GM12878 (cell line): ENCODE data around the gene MUSTN1. TPM values are rescaled to one million over a fixed set of nuclear protein-coding genes. Genes with fewer than 3 reads are reported as not detected.

Source experiments
- ATAC-seq: fragments of 200-7000 bp; cut with Tn5 transposase; 3 replicates; pipeline ENCODE4 v1.9.1; 2020; ENCODE audit warnings: mild to moderate bottlenecking, moderate library complexity
- BruUV-seq: library from RNA; stranded (reverse); fragments of 400-500 nt; replicated peaks from 2 replicates; lab custom pipeline; 2021; lab: Mats Ljungman, UMichigan
- CTCF ChIA-PET: fragments of 300-600 bp; sonication (Branson Sonifier 250); formaldehyde crosslinking; extraction: SDS; loops from one replicate; lab custom pipeline; 2021; ENCODE audit warnings: inconsistent platforms; lab: Yijun Ruan, JAX
- POLR2A ChIA-PET: fragments of 350-600 bp; formaldehyde crosslinking; extraction: SDS; loops from one replicate; lab custom pipeline; 2021; ENCODE audit warnings: inconsistent platforms; lab: Charles Lee
- RAD21 ChIA-PET: fragments of 300-600 bp; sonication (Branson Sonifier 250); formaldehyde crosslinking; loops from one replicate; lab custom pipeline; 2023; ENCODE audit warnings: antibody characterized with exemption; ENCODE audit not compliant: unreplicated experiment; lab: Charles Lee
- SMC1A ChIA-PET: fragments of 300-600 bp; sonication (Branson Sonifier 250); formaldehyde crosslinking; loops from one replicate; lab custom pipeline; 2023; ENCODE audit not compliant: unreplicated experiment, uncharacterized antibody; lab: Charles Lee
- DNase-seq: peaks from one replicate; pipeline ENCODE4 v3.0.0-alpha.2; 2011; ENCODE audit warnings: low read depth, low spot score
- FAIRE-seq: peaks from 3 replicates; lab custom pipeline; 2011; peaks lifted over from hg19 to GRCh38; lab: Jason Lieb, UNC
- H2AFZ ChIP-seq: 2 replicates; pipeline ENCODE4 v1.6.0; 2011; ENCODE audit warnings: low read depth, low read length, control low read depth; ENCODE audit not compliant: control insufficient read depth
- H3K27ac ChIP-seq: 2 replicates; pipeline ENCODE4 v1.5.1; 2011; ENCODE audit warnings: control low read depth; ENCODE audit not compliant: control insufficient read depth, insufficient read depth
- H3K27me3 ChIP-seq, 2 experiments: replicated peaks in 1 of 2; 2 replicates each; pipeline versions ENCODE4 v1.6.0 to v1.6.1; 2011; ENCODE audit warnings: low read length in 1 of 2; ENCODE audit not compliant: control insufficient read depth in 2 of 2, insufficient read depth in 2 of 2
- H3K36me3 ChIP-seq, 2 experiments: 2 replicates each; pipeline ENCODE4 v1.5.1; 2011; ENCODE audit warnings: low read length in 1 of 2; ENCODE audit not compliant: control insufficient read depth in 2 of 2, insufficient read depth in 2 of 2
- H3K4me1 ChIP-seq: 2 replicates; pipeline ENCODE4 v1.6.1; 2011; ENCODE audit warnings: mild to moderate bottlenecking, low read length, moderate library complexity, mixed read lengths; ENCODE audit not compliant: control insufficient read depth, insufficient read depth
- H3K4me2 ChIP-seq: 2 replicates; pipeline ENCODE4 v1.6.0; 2011; ENCODE audit warnings: control low read depth; ENCODE audit not compliant: control insufficient read depth, insufficient read depth
- H3K4me3 ChIP-seq: fragments of 200-600 bp; sonication (generic); 2 replicates; pipeline ENCODE4 v1.5.1; 2016
- H3K79me2 ChIP-seq: 2 replicates; pipeline ENCODE4 v1.6.0; 2011; ENCODE audit warnings: low read length; ENCODE audit not compliant: control insufficient read depth, insufficient read depth
- H3K9ac ChIP-seq: 2 replicates; pipeline ENCODE4 v1.8.0; 2011; ENCODE audit warnings: low read length, control low read depth, mixed read lengths; ENCODE audit not compliant: control insufficient read depth, insufficient read depth
- H3K9me3 ChIP-seq: replicated peaks from 3 replicates; pipeline ENCODE4 v1.5.1; 2011; ENCODE audit warnings: mild to moderate bottlenecking, low read length; ENCODE audit not compliant: control insufficient read depth, insufficient read depth
- H4K20me1 ChIP-seq: 2 replicates; pipeline ENCODE4 v1.6.0; 2011; ENCODE audit not compliant: control insufficient read depth, insufficient read depth
- ATF7 ChIP-seq: fragments of 450-650 bp; IDR thresholded peaks from 2 replicates; pipeline ENCODE4 v1.6.1; 2016; ENCODE audit warnings: low read depth, mild to moderate bottlenecking
- BACH1 ChIP-seq: fragments of 450-650 bp; IDR thresholded peaks from 2 replicates; pipeline ENCODE4 v1.6.1; 2017; ENCODE audit warnings: mild to moderate bottlenecking, borderline replicate concordance
- BCL11A ChIP-seq: IDR thresholded peaks from 2 replicates; pipeline ENCODE4 v1.6.1; 2011; ENCODE audit warnings: low read depth, low read length
- DPF2 ChIP-seq: fragments of 450-650 bp; IDR thresholded peaks from 2 replicates; pipeline ENCODE4 v1.6.1; 2017; ENCODE audit warnings: mild to moderate bottlenecking
- HDAC2 ChIP-seq: fragments of 200-600 bp; sonication (generic); IDR thresholded peaks from 2 replicates; pipeline ENCODE4 v1.6.1; 2017
- IKZF2 ChIP-seq, 2 experiments: fragments of 450-650 bp; IDR thresholded peaks; 2 replicates each; pipeline ENCODE4 v1.6.1; 2017; ENCODE audit warnings: mild to moderate bottlenecking in 2 of 2, moderate library complexity in 2 of 2
- LARP7 ChIP-seq: fragments of 450-650 bp; IDR thresholded peaks from 2 replicates; pipeline ENCODE4 v1.6.1; 2017; ENCODE audit warnings: mild to moderate bottlenecking
- RAD21 ChIP-seq: IDR thresholded peaks from 2 replicates; pipeline ENCODE4 v1.6.1; 2011; ENCODE audit warnings: mild to moderate bottlenecking, low read depth, low read length, moderate library complexity; ENCODE audit not compliant: insufficient read depth
- TCF7 ChIP-seq: IDR thresholded peaks from 2 replicates; pipeline ENCODE4 v1.6.1; 2014; ENCODE audit warnings: antibody characterized with exemption, borderline replicate concordance
- ZNF217 ChIP-seq: fragments of 450-650 bp; IDR thresholded peaks from 2 replicates; pipeline ENCODE4 v1.6.1; 2017; ENCODE audit warnings: antibody characterized with exemption, mild to moderate bottlenecking
- WGBS: methylation state at CpG from one replicate; pipeline ENCODE4 v1.1.6; 2016; ENCODE audit warnings: low lambda C conversion rate; ENCODE audit not compliant: insufficient replicate concordance, insufficient coverage; ENCODE audit errors: missing lambda C conversion rate; 5-methylcytosine and 5-hydroxymethylcytosine counted together
- in situ Hi-C: fragments of 300-500 bp; cut with MboI; formaldehyde crosslinking; loops from 9 replicates; pipeline ENCODE4 v1.14.3; 2018; ENCODE audit warnings: mixed read lengths
- intact Hi-C: fragments of 100-400 bp; cut with micrococcal nuclease; formaldehyde crosslinking; loops from one replicate; pipeline ENCODE4 v1.14.2; 2022; ENCODE audit not compliant: unreplicated experiment
- polyA plus RNA-seq, 11 experiments: library from polyadenylated mRNA; depleted of rRNA in 4 of 11; unstranded in 6 of 11; stranded (reverse) in 5 of 11; fragments of >200 nt; fragmentation: Nextera tagmentation in 4 of 11; fragmentation: Illumina TruSeq in 1 of 11; extraction: Ambion mirVana in 4 of 11; extraction: Trizol in 1 of 11; gene quantifications; 1 replicate in 1 of 11; 2 replicates in 10 of 11; pipeline versions ENCODE4 v1.2.1 to v1.2.3, GENCODE V29; 2011 to 2016; ENCODE audit warnings: inconsistent platforms in 2 of 11, missing spikeins in 2 of 11, low read depth in 1 of 11
- total RNA-seq, 4 experiments: library from RNA; depleted of rRNA in 3 of 4; stranded (reverse); fragments of >200 nt in 3 of 4; fragmentation: Illumina TruSeq in 1 of 4; extraction: Trizol in 1 of 4; gene quantifications; 2 replicates each; pipeline versions ENCODE4 v1.2.1 to v1.2.3, GENCODE V29; 2013 to 2021
- TF ChIP-seq, protein P1 (sequence below): IDR thresholded peaks from 2 replicates; pipeline ENCODE4 v1.6.1; 2012; ENCODE audit warnings: mild to moderate bottlenecking, low read depth, low read length
- TF ChIP-seq, protein P2 (sequence below): fragments of 450-650 bp; IDR thresholded peaks from 2 replicates; pipeline ENCODE4 v1.6.1; 2017; ENCODE audit warnings: mild to moderate bottlenecking

The MUSTN1 gene
- total and polyA plus RNA-seq, 10 of the 15 experiments (the other 5 are each of a cell fraction or from before 2014, with no cell fraction given), result 0.35 to 4.5 (median 1.2) TPM; not detected in 2

DNA sequence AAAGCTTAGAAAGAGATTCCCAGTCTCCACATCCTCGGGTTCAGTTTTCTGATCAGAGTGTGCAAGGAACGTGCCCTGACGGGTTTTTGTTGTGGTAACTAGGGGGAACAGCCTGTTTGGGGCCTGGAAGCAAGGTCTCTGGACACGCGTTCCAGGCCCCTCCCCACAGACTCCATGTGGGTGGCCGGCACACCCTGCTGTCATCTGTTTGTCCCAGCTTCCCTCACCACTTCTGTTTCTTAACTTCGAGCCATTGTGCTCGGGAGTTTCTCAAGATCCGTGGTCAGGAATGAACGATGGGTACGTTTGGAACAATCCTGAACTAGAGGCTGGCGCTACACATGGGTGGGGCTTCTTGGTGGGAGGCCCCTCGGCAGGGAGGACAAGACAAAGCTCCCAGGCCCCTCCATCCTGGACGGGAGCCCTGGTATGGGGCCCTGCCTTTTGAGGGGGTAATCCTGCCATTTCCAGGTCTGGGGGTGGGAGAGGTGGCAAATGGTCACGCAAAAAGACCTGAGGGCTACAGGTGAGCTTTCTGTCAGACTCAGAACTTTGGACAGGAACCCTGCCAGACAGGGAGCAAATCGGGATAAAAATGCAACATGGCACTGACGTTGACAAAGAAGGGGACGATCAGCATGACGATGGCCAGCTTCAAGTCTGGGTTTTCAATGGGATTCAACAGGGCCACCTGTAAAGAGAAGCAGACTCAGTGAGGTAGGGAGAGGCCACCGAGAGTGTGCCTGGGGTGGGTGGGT lies 8.5 kb upstream of the MUSTN1 start:
- no peak overlapping the region for H3K9ac ChIP-seq
- POLR2A ChIA-PET, result interaction anchor here (0.7 kb wide), 1 partner anchor 49 kb away, joined by 5 read pairs; no protein-coding TSS in a partner anchor
- no peak overlapping the region for H3K27ac ChIP-seq
- TF ChIP-seq HDAC2, result no peak
- TF ChIP-seq, all 136 proteins: peak for 0
- CTCF ChIA-PET, result interaction anchor here (2.0 to 3.7 kb wide), 2 partner anchors 88 to 91 kb away, joined by 5 to 27 read pairs; no protein-coding TSS in a partner anchor
- WGBS, result 86% methylated on average over 20 of the region's 20 CpGs
- H3K9me3 ChIP-seq, result no peaks in the 10 kb centered on the region
- intact Hi-C loops, result no loop called here
- H3K27me3 ChIP-seq, result no peaks in the 10 kb centered on the region
- no peak for DNase-seq
- peaks cover 8% of the 10 kb centered on the region for H3K4me1 ChIP-seq
- in situ Hi-C loops, result loop anchor here (10.0 kb wide), 1 partner anchor 232 kb away; no protein-coding TSS in a partner anchor
- SMC1A ChIA-PET, result interaction anchor here (1.1 kb wide), 1 partner anchor 90 kb away, joined by 4 read pairs; no protein-coding TSS in a partner anchor
- H3K4me2 ChIP-seq, result no peak overlapping the region
- H4K20me1 ChIP-seq, result no peaks in the 10 kb centered on the region
- H3K79me2 ChIP-seq, result no peaks in the 10 kb centered on the region
- H2AFZ ChIP-seq, result no peak overlapping the region
- BruUV-seq, result no TSS peak
- no peak for FAIRE-seq
- H3K36me3 ChIP-seq, result peaks cover 6% of the 10 kb centered on the region in 2 experiments; a peak in 3 of 4 replicates
- RAD21 ChIA-PET, result no interaction called here
- ATAC-seq, result no peak
- no peak overlapping the region for H3K4me3 ChIP-seq

DNA sequence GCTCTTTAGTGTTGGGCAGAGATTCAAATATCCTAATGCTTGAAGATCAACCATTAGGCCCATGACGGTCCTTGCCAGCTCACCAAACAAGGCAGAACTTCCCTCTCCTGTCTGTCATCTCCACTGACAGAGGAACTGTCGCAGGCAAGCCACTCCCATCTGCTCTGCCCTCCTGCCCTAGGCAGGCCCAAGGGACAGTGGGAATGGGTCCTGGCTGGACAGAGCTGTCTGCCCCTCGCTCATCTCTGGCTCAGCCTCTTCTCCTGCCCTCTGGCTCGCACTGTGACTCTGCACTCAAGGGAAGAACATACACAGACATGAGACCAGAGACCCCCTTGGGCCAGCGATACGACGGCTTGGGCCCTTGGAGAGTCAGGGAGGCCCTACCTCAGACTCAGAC lies 7.6 kb upstream of the MUSTN1 start:
- WGBS, result 70% methylated on average over 7 of the region's 7 CpGs
- no peak overlapping the region for H3K4me2 ChIP-seq
- no peaks in the 10 kb centered on the region for H4K20me1 ChIP-seq
- DNase-seq (no peak), ATAC-seq (no peak), FAIRE-seq (no peak)
- H3K36me3 ChIP-seq, result peaks cover 6% of the 10 kb centered on the region in 2 experiments; a peak in 3 of 4 replicates
- ChIA-PET RAD21 (no interaction called here), CTCF (interaction anchor here (0.6 to 2.0 kb wide), 2 partner anchors 89 to 651 kb away, joined by 3 to 5 read pairs; no protein-coding TSS in a partner anchor), SMC1A (no interaction called here), POLR2A (no interaction called here)
- H3K9me3 ChIP-seq, result no peaks in the 10 kb centered on the region
- BruUV-seq, result no TSS peak
- no peak overlapping the region for H3K27ac ChIP-seq
- H3K79me2 ChIP-seq, result no peaks in the 10 kb centered on the region
- no peak overlapping the region for H2AFZ ChIP-seq
- H3K27me3 ChIP-seq, result no peaks in the 10 kb centered on the region
- H3K4me3 ChIP-seq, result no peak overlapping the region
- intact Hi-C loops (no loop called here), in situ Hi-C loops (loop anchor here (10.0 kb wide), 1 partner anchor 232 kb away; no protein-coding TSS in a partner anchor)
- no peak overlapping the region for H3K9ac ChIP-seq
- peaks cover 8% of the 10 kb centered on the region for H3K4me1 ChIP-seq
- TF ChIP-seq LARP7, result no peak
- no peak for TF ChIP-seq ATF7
- TF ChIP-seq IKZF2 (IDR thresholded peaks at IDR 0.05), result no peak
- TF ChIP-seq RAD21, result no peak
- TF ChIP-seq BACH1, result no peak
- TF ChIP-seq ZNF217, result no peak
- TF ChIP-seq, protein P1, sequence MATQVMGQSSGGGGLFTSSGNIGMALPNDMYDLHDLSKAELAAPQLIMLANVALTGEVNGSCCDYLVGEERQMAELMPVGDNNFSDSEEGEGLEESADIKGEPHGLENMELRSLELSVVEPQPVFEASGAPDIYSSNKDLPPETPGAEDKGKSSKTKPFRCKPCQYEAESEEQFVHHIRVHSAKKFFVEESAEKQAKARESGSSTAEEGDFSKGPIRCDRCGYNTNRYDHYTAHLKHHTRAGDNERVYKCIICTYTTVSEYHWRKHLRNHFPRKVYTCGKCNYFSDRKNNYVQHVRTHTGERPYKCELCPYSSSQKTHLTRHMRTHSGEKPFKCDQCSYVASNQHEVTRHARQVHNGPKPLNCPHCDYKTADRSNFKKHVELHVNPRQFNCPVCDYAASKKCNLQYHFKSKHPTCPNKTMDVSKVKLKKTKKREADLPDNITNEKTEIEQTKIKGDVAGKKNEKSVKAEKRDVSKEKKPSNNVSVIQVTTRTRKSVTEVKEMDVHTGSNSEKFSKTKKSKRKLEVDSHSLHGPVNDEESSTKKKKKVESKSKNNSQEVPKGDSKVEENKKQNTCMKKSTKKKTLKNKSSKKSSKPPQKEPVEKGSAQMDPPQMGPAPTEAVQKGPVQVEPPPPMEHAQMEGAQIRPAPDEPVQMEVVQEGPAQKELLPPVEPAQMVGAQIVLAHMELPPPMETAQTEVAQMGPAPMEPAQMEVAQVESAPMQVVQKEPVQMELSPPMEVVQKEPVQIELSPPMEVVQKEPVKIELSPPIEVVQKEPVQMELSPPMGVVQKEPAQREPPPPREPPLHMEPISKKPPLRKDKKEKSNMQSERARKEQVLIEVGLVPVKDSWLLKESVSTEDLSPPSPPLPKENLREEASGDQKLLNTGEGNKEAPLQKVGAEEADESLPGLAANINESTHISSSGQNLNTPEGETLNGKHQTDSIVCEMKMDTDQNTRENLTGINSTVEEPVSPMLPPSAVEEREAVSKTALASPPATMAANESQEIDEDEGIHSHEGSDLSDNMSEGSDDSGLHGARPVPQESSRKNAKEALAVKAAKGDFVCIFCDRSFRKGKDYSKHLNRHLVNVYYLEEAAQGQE, result no peak
- no peak for TF ChIP-seq DPF2
- TF ChIP-seq, protein P2, sequence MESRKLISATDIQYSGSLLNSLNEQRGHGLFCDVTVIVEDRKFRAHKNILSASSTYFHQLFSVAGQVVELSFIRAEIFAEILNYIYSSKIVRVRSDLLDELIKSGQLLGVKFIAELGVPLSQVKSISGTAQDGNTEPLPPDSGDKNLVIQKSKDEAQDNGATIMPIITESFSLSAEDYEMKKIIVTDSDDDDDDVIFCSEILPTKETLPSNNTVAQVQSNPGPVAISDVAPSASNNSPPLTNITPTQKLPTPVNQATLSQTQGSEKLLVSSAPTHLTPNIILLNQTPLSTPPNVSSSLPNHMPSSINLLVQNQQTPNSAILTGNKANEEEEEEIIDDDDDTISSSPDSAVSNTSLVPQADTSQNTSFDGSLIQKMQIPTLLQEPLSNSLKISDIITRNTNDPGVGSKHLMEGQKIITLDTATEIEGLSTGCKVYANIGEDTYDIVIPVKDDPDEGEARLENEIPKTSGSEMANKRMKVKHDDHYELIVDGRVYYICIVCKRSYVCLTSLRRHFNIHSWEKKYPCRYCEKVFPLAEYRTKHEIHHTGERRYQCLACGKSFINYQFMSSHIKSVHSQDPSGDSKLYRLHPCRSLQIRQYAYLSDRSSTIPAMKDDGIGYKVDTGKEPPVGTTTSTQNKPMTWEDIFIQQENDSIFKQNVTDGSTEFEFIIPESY, result no peak
- TF ChIP-seq TCF7, result no peak
- no peak for TF ChIP-seq BCL11A
